Spleen (tissue), 3 donors: ENCODE data around the gene MYH7B.
A peak's percentile ranks its signal among the peaks of the same experiment; 100 is the strongest.

Experiments used
- POLR2A ChIP-seq, 3 donors: fragments of 450-650 bp; IDR thresholded peaks; one replicate each; pipeline ENCODE4 v1.5.1; 2017; ENCODE audit warnings: antibody characterized with exemption in 3 of 3, mild to moderate bottlenecking in 1 of 3
- POLR2AphosphoS5 ChIP-seq, 3 donors: sonication (generic); formaldehyde crosslinking; IDR thresholded peaks; one replicate each; pipeline ENCODE4 v1.5.1; 2017; ENCODE audit warnings: antibody characterized with exemption in 3 of 3

DNA sequence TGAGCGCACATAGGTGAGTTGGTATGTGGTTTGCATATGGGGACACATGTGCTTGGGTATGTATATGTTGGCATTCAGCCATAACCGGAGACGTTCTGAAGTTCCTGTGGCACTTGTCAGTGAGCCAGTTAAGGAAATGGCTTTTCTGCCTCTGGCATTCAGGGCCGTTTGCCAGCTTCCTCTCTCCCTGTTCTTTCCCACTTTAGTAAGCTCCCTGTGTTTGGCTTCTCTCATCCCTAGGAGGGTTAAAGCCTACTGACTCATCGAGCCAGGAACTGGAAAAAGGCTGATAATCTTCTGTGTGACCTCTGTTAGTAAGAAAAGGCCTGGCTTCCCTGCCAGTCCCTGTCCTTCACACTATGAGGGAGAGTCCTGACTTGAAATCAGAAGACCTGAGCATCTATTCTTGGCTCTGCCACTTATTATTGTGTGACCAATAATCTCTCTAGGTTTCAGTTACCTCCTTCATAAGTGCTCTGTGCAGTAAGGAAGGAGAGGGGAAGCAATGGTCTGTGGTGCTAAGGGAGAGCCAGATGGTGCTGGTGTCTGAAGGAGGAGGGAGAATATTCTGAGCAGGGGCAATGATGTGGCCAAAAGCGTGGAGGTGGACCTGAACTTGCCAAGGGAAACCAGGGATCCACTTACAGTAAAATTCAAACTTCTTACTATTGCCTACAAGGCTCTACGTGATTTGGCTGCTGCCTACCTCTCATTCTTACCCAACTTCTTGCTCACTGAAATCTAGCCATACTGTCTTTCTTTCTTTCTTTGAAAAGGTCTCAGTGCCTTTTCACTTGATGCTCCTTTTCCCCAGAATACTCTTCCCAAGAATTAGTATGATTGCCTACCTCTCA, 47.8 kb upstream of the MYH7B start:
- TF ChIP-seq POLR2AphosphoS5 (IDR thresholded peaks at IDR 0.05), result peak in 1 of 3 donors; percentile 53
- TF ChIP-seq POLR2A (IDR thresholded peaks at IDR 0.05), result no peak
